HFFc6 (cell line): ENCODE results near the gene KCNIP3. TPM values are rescaled to one million over a fixed set of nuclear protein-coding genes. Genes with fewer than 3 reads are reported as not detected.

ENCODE experiments used
- DNase-seq: peaks from one replicate; pipeline ENCODE4 v3.0.0-alpha.2; 2018
- H3K27ac Mint-ChIP-seq: 2 replicates; pipeline ENCODE4 v1.8.0; 2020; ENCODE audit warnings: mild to moderate bottlenecking, mixed read lengths
- H3K27me3 Mint-ChIP-seq: 2 replicates; pipeline ENCODE4 v1.8.0; 2021; ENCODE audit warnings: mild to moderate bottlenecking, moderate library complexity, mixed read lengths; ENCODE audit not compliant: insufficient read depth
- H3K36me3 Mint-ChIP-seq: 2 replicates; pipeline ENCODE4 v1.8.0; 2021; ENCODE audit warnings: low read depth, mixed read lengths
- H3K4me1 Mint-ChIP-seq: 2 replicates; pipeline ENCODE4 v1.8.0; 2020; ENCODE audit warnings: low read depth, mixed read lengths
- H3K4me3 Mint-ChIP-seq: 2 replicates; pipeline ENCODE4 v1.8.0; 2020; ENCODE audit warnings: mild to moderate bottlenecking, moderate library complexity, mixed read lengths
- H3K9me3 Mint-ChIP-seq: 2 replicates; pipeline ENCODE4 v1.8.0; 2020; ENCODE audit warnings: mild to moderate bottlenecking, mixed read lengths
- CTCF ChIP-seq: fragments of 200-600 bp; sonication (generic); IDR thresholded peaks from 2 replicates; pipeline ENCODE4 v1.5.0; 2021; ENCODE audit warnings: antibody characterized with exemption, mild to moderate bottlenecking
- total RNA-seq, 6 experiments: library from RNA; stranded (reverse); fragmentation: NEBNext Ultra II Directional; extraction: Animal tissue kit (Norgen Biotek cat#: 25700); gene quantifications; 2 replicates in 1 of 6; 3 replicates in 5 of 6; pipeline ENCODE4 v1.2.3, GENCODE V29; 2021

KCNIP3 gene
- total RNA-seq, 6 experiments from 2014 or later, result 0.56 to 2.4 (median 0.67) TPM

GRCh38 chr2:95326433-95327140 is 29.4 kb downstream of the KCNIP3 start:
- Mint-ChIP-seq H3K27me3 (peaks cover 6% of the 10 kb centered on the region; the same call in 1 of the 2 replicates), H3K36me3 (no peaks in the 10 kb centered on the region), H3K4me1 (no peaks in the 10 kb centered on the region), H3K4me3 (no peak overlapping the region), H3K27ac (no peak overlapping the region), H3K9me3 (no peaks in the 10 kb centered on the region; the same call in 1 of the 2 replicates)
- no peak for DNase-seq
- no peak for TF ChIP-seq CTCF

GRCh38 chr2:95327861-95328260 is 30.7 kb downstream of the KCNIP3 start:
- peak; percentile 3; the same call in 1 of the 2 replicates for TF ChIP-seq CTCF
- H3K9me3 Mint-ChIP-seq, result no peaks in the 10 kb centered on the region; the same call in 1 of the 2 replicates
- no peak overlapping the region for H3K27ac Mint-ChIP-seq
- H3K4me3 Mint-ChIP-seq, result no peak overlapping the region
- peaks cover 2% of the 10 kb centered on the region for H3K27me3 Mint-ChIP-seq
- H3K36me3 Mint-ChIP-seq, result no peaks in the 10 kb centered on the region
- no peak for DNase-seq
- H3K4me1 Mint-ChIP-seq, result no peaks in the 10 kb centered on the region

GRCh38 chr2:95328358-95329125 is 31.4 kb downstream of the KCNIP3 start:
- TF ChIP-seq CTCF, result no peak
- H3K36me3 Mint-ChIP-seq, result no peaks in the 10 kb centered on the region
- no peaks in the 10 kb centered on the region; the same call in 1 of the 2 replicates for H3K9me3 Mint-ChIP-seq
- no peak overlapping the region for H3K4me3 Mint-ChIP-seq
- H3K4me1 Mint-ChIP-seq, result peaks cover 4% of the 10 kb centered on the region
- no peak for DNase-seq
- no peak overlapping the region for H3K27ac Mint-ChIP-seq
- H3K27me3 Mint-ChIP-seq, result peaks cover 5% of the 10 kb centered on the region

- peaks cover 12% of the 10 kb centered on the region for H3K4me1 Mint-ChIP-seq
- no peaks in the 10 kb centered on the region; the same call in 1 of the 2 replicates for H3K9me3 Mint-ChIP-seq
- DNase-seq, result no peak
- no peak overlapping the region for H3K4me3 Mint-ChIP-seq
- no peak overlapping the region for H3K27ac Mint-ChIP-seq
- H3K36me3 Mint-ChIP-seq, result no peaks in the 10 kb centered on the region
- TF ChIP-seq CTCF, result no peak
- peaks cover 7% of the 10 kb centered on the region for H3K27me3 Mint-ChIP-seq
These were observed 32.3 kb downstream of the KCNIP3 start for GRCh38 chr2:95329401-95329800.

GRCh38 chr2:95329891-95330793 is 33.0 kb downstream of the KCNIP3 start:
- no peak for DNase-seq
- Mint-ChIP-seq H3K36me3 (no peaks in the 10 kb centered on the region), H3K27ac (no peak overlapping the region), H3K9me3 (no peaks in the 10 kb centered on the region; the same call in 1 of the 2 replicates), H3K27me3 (peaks cover 7% of the 10 kb centered on the region), H3K4me3 (no peak overlapping the region), H3K4me1 (peaks cover 20% of the 10 kb centered on the region)
- TF ChIP-seq CTCF, result peak; percentile 26
